Ovary (tissue), 9 donors: ENCODE results near the gene ARG2. TPM values are rescaled to one million over a fixed set of nuclear protein-coding genes. Genes with fewer than 3 reads are reported as not detected.

Experiments
- DNase-seq, 5 donors: peaks; one replicate each; pipeline ENCODE4 v3.0.0-alpha.2; 2019 to 2020
- H3K27ac ChIP-seq, 2 donors: fragments of 200-600 bp; one replicate each; pipeline versions ENCODE4 v1.5.1 to v1.8.0; 2019 to 2022
- H3K27me3 ChIP-seq: fragments of 200-600 bp; one replicate; pipeline ENCODE4 v1.8.0; 2022
- H3K36me3 ChIP-seq: fragments of 200-600 bp; sonication (generic); one replicate; pipeline ENCODE4 v1.5.1; 2019
- H3K4me1 ChIP-seq: one replicate; pipeline ENCODE4 v1.8.1; 2013; ENCODE audit warnings: mild to moderate bottlenecking, moderate library complexity; ENCODE audit not compliant: insufficient read depth
- H3K4me3 ChIP-seq: fragments of 200-600 bp; sonication (generic); one replicate; pipeline ENCODE4 v1.5.1; 2017
- H3K9me3 ChIP-seq, 2 donors: fragments of 200-600 bp in 1 of 2; sonication (generic) in 1 of 2; one replicate each; pipeline versions ENCODE4 v1.5.1 to v1.8.1; 2013 to 2019; ENCODE audit warnings: mild to moderate bottlenecking in 1 of 2, moderate library complexity in 1 of 2
- CTCF ChIP-seq, 3 donors: fragments of 450-650 bp in 2 of 3; fragments of 200-600 bp in 1 of 3; IDR thresholded peaks; one replicate each; pipeline versions ENCODE4 v1.5.1 to v1.8.0; 2016 to 2022; ENCODE audit warnings: antibody characterized with exemption in 3 of 3, mild to moderate bottlenecking in 1 of 3
- EP300 ChIP-seq: sonication (generic); formaldehyde crosslinking; IDR thresholded peaks from one replicate; pipeline ENCODE4 v1.6.1; 2017; ENCODE audit warnings: antibody characterized with exemption
- POLR2A ChIP-seq: fragments of 450-650 bp; IDR thresholded peaks from one replicate; pipeline ENCODE4 v1.6.1; 2017; ENCODE audit warnings: antibody characterized with exemption, mild to moderate bottlenecking, moderate library complexity
- WGBS, 3 donors: extraction: QIAGEN DNeasy Blood & Tissue Kit in 1 of 3; methylation state at CpG; one replicate each; pipeline versions ENCODE4 v1.1.5 to v1.1.7; 2013 to 2017; 5-methylcytosine and 5-hydroxymethylcytosine counted together
- intact Hi-C, 4 donors: fragments of 100-400 bp; cut with DNase I; formaldehyde crosslinking; loops; one replicate each; pipeline versions ENCODE4 v1.11.0 to v1.15.1; 2022 to 2023
- polyA plus RNA-seq, 2 donors: library from polyadenylated mRNA; stranded (reverse); fragments of 200-250 nt in 1 of 2; fragments of 350-450 nt in 1 of 2; fragmentation: Illumina TruSeq in 1 of 2; extraction: RNeasy Lipid Tissue Mini Kit (QIAGEN cat#74804) in 1 of 2; gene quantifications; one replicate each; pipeline ENCODE4 v1.2.3, GENCODE V29; 2013 to 2014
- total RNA-seq, 7 donors: library from RNA; depleted of rRNA in 2 of 7; stranded (reverse); fragments of >200 nt in 2 of 7; fragmentation: NEBNext Ultra II Directional in 3 of 7; extraction: Animal tissue kit (Norgen Biotek cat#: 25700) in 3 of 7; gene quantifications; one replicate each; pipeline versions ENCODE4 v1.1.0 to v1.2.4, GENCODE V29; 2016 to 2023
- donor health status: DM: no; HTN: no; CAD: no; lungs with moderate emphysema.
- donor health status: DM: no; HTN: no; CAD: no.
- donor health status: Bipolar disorder and iron deficiency.
- donor health status: DM: yes; HTN: yes; CAD: no.
- donor health status: DM: no; HTN: no; CAD: no.
- donor health status: DM: yes; HTN: yes; CAD: no.

ARG2 gene
- total and polyA plus RNA-seq, 9 donors, result 1.4 to 33.7 (median 4.4) TPM

GRCh38 chr14:67630186-67630585, 10.5 kb downstream of the ARG2 start:
- no peak for DNase-seq
- Histone ChIP-seq H3K27me3 (no peaks in the 10 kb centered on the region), H3K36me3 (no peaks in the 10 kb centered on the region), H3K4me3 (no peak overlapping the region), H3K27ac (no peak overlapping the region), H3K9me3 (no peaks in the 10 kb centered on the region), H3K4me1 (no peaks in the 10 kb centered on the region)
- TF ChIP-seq POLR2A (no peak), CTCF (IDR thresholded peaks at IDR 0.05) (no peak), EP300 (no peak)
- intact Hi-C loops, result no loop called here
- WGBS, 3 donors, result 88 to 94% (median 90%) methylated on average over 4 of the region's 4 CpGs

GRCh38 chr14:67630938-67631337, 11.2 kb downstream of the ARG2 start:
- H3K9me3 ChIP-seq, result no peaks in the 10 kb centered on the region
- TF ChIP-seq EP300, result no peak
- no peak for TF ChIP-seq CTCF (IDR thresholded peaks at IDR 0.05)
- no peak for DNase-seq
- 61 to 70% (median 69%) methylated on average over 5 of the region's 5 CpGs for WGBS, 3 donors
- no peaks in the 10 kb centered on the region for H3K36me3 ChIP-seq
- H3K4me3 ChIP-seq, result no peak overlapping the region
- no peaks in the 10 kb centered on the region for H3K4me1 ChIP-seq
- H3K27me3 ChIP-seq, result no peaks in the 10 kb centered on the region
- intact Hi-C loops, result no loop called here
- H3K27ac ChIP-seq, result no peak overlapping the region

- Histone ChIP-seq H3K4me3 (no peak overlapping the region), H3K4me1 (no peaks in the 10 kb centered on the region), H3K36me3 (no peaks in the 10 kb centered on the region), H3K9me3 (no peaks in the 10 kb centered on the region), H3K27ac (no peak overlapping the region), H3K27me3 (no peaks in the 10 kb centered on the region)
- 88 to 91% (median 90%) methylated on average over 5 of the region's 5 CpGs for WGBS, 3 donors
- DNase-seq, result no peak
- intact Hi-C loops, result no loop called here
- TF ChIP-seq POLR2A (no peak), EP300 (no peak), CTCF (IDR thresholded peaks at IDR 0.05) (no peak)
Measured at GRCh38 chr14:67633451-67634147, 13.9 kb downstream of the ARG2 start.

- H3K4me1 ChIP-seq, result no peaks in the 10 kb centered on the region
- H3K9me3 ChIP-seq, result no peaks in the 10 kb centered on the region
- no peak overlapping the region for H3K27ac ChIP-seq
- no peaks in the 10 kb centered on the region for H3K27me3 ChIP-seq
- DNase-seq, result no peak
- H3K36me3 ChIP-seq, result no peaks in the 10 kb centered on the region
- H3K4me3 ChIP-seq, result no peak overlapping the region
- 66 to 76% (median 71%) methylated on average over 3 of the region's 3 CpGs for WGBS, 3 donors
- TF ChIP-seq EP300 (no peak), CTCF (IDR thresholded peaks at IDR 0.05) (no peak), POLR2A (no peak)
- intact Hi-C loops, result no loop called here
Measured at GRCh38 chr14:67636361-67636919, 16.7 kb downstream of the ARG2 start.
